Measurements from ENCODE around the gene AFG1L. TPM values are rescaled to one million over a fixed set of nuclear protein-coding genes. Genes with fewer than 3 reads are reported as not detected.
"Not testable (repeated sequence)": the region's sequence is repeated elsewhere in the genome, so short reads cannot be mapped to it uniquely, and the experiment has no call there.

The AFG1L gene
- total RNA-seq, 1 donor from 2014 or later = 13.3 TPM

GRCh38 chr6:108277831-108278230, 17.0 kb upstream of the AFG1L start:
- TF ChIP-seq, protein P1, sequence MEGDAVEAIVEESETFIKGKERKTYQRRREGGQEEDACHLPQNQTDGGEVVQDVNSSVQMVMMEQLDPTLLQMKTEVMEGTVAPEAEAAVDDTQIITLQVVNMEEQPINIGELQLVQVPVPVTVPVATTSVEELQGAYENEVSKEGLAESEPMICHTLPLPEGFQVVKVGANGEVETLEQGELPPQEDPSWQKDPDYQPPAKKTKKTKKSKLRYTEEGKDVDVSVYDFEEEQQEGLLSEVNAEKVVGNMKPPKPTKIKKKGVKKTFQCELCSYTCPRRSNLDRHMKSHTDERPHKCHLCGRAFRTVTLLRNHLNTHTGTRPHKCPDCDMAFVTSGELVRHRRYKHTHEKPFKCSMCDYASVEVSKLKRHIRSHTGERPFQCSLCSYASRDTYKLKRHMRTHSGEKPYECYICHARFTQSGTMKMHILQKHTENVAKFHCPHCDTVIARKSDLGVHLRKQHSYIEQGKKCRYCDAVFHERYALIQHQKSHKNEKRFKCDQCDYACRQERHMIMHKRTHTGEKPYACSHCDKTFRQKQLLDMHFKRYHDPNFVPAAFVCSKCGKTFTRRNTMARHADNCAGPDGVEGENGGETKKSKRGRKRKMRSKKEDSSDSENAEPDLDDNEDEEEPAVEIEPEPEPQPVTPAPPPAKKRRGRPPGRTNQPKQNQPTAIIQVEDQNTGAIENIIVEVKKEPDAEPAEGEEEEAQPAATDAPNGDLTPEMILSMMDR (IDR thresholded peaks at IDR 0.05; ENCODE audit: borderline replicate concordance) = no peak
- no peaks in the 10 kb centered on the region for H3K9me3 ChIP-seq (replicated peaks)
- H3K27ac ChIP-seq (replicated peaks) = no peak overlapping the region
- intact Hi-C loops (cut with micrococcal nuclease) = no loop called here
- no peak for DNase-seq
- no peak overlapping the region for H3K4me3 ChIP-seq
- no peaks in the 10 kb centered on the region for H3K27me3 ChIP-seq (ENCODE audit: low read depth)
- no peaks in the 10 kb centered on the region for H3K36me3 ChIP-seq
- no peaks in the 10 kb centered on the region for H3K4me1 ChIP-seq

DNA sequence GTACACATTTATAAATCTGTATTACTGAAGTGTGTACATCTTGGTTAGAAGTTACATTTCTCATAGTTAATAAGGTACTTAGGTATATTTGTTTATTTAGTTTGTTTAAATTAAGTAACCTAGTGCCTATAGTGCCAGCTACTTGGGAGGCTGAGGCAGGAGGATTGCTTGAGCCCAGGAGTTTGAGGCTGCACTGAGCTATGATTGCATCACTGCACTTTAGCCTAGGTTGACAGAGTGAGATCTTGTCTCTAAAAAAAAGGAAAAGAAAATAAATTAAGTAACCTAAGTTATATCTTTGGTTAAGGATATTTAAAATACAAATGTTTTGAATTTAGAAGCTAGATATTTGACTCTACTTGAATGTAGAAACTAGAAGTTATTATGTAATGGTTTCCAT, 9.5 kb upstream of the AFG1L start:
- Histone ChIP-seq H3K9me3 (replicated peaks) (no peaks in the 10 kb centered on the region), H3K4me3 (no peak overlapping the region), H3K27me3 (ENCODE audit: low read depth) (no peaks in the 10 kb centered on the region), H3K36me3 (no peaks in the 10 kb centered on the region), H3K27ac (replicated peaks) (no peak overlapping the region), H3K4me1 (no peaks in the 10 kb centered on the region)
- TF ChIP-seq, protein P1 (IDR thresholded peaks at IDR 0.05; ENCODE audit: borderline replicate concordance) = no peak
- no peak for DNase-seq
- intact Hi-C loops (cut with micrococcal nuclease) = no loop called here

GRCh38 chr6:108286366-108286765, 8.5 kb upstream of the AFG1L start:
- H3K27me3 ChIP-seq (ENCODE audit: low read depth) = no peaks in the 10 kb centered on the region
- H3K9me3 ChIP-seq (replicated peaks) = no peaks in the 10 kb centered on the region
- no peak for DNase-seq
- intact Hi-C loops (cut with micrococcal nuclease) = no loop called here
- no peaks in the 10 kb centered on the region for H3K4me1 ChIP-seq
- no peak overlapping the region for H3K27ac ChIP-seq (replicated peaks)
- no peaks in the 10 kb centered on the region for H3K36me3 ChIP-seq
- H3K4me3 ChIP-seq = no peak overlapping the region
- TF ChIP-seq, protein P1 (IDR thresholded peaks at IDR 0.05; ENCODE audit: borderline replicate concordance) = no peak

DNA sequence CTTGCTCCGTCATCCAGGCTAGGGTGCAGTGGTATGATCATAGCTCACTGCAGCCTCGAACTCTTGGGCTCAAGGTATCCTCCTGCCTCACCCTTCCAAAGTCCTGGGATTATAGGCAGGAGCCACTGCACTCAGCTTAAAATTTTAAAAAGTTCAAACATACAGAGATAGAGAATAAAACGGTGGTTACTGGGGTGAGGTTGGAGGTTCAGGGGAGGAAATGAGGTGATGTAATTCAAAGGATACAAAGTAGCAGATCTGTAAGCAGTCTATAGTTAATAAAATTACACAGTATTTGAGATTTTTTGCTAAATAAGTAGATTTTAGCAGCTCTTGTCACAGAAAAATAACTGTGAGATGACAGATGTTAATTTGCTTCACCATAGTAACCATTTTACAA, 7.5 kb upstream of the AFG1L start:
- Histone ChIP-seq H3K4me1 (no peaks in the 10 kb centered on the region), H3K27me3 (ENCODE audit: low read depth) (no peaks in the 10 kb centered on the region), H3K36me3 (no peaks in the 10 kb centered on the region), H3K4me3 (no peak overlapping the region), H3K27ac (replicated peaks) (no peak overlapping the region), H3K9me3 (replicated peaks) (no peaks in the 10 kb centered on the region)
- DNase-seq = no peak
- TF ChIP-seq, protein P1 (IDR thresholded peaks at IDR 0.05; ENCODE audit: borderline replicate concordance) = no peak
- intact Hi-C loops (cut with micrococcal nuclease) = no loop called here

DNA sequence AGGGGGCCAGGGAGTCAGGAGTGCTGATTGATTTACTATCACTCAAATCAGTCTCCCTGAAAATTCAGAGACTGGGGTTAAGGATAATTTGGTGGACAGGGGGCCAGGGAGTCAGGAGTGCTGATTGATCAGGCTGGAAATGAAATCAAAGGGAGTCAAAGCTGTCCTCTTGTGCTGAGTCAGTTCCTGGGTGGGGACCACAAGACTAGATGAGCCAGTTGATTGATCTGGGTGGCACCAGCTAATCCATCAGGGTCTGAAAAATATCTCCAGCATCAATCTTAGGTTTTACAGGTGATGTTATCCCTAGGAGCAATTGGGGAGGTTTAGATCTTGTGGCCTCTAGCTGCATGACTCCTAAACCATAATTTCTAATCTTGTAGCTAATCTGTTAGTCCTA, 6.1 kb upstream of the AFG1L start:
- H3K4me1 ChIP-seq = no peaks in the 10 kb centered on the region
- no peaks in the 10 kb centered on the region for H3K27me3 ChIP-seq (ENCODE audit: low read depth)
- no peak for DNase-seq
- no peak overlapping the region for H3K27ac ChIP-seq (replicated peaks)
- no peaks in the 10 kb centered on the region for H3K36me3 ChIP-seq
- no peak overlapping the region for H3K4me3 ChIP-seq
- H3K9me3 ChIP-seq (replicated peaks) = no peaks in the 10 kb centered on the region
- intact Hi-C loops (cut with micrococcal nuclease) = no loop called here
- TF ChIP-seq, protein P1 (IDR thresholded peaks at IDR 0.05; ENCODE audit: borderline replicate concordance) = no peak

- Histone ChIP-seq H3K27ac (replicated peaks) (no peak overlapping the region), H3K4me3 (no peak overlapping the region), H3K9me3 (replicated peaks) (no peaks in the 10 kb centered on the region), H3K4me1 (peaks cover 19% of the 10 kb centered on the region), H3K27me3 (ENCODE audit: low read depth) (no peaks in the 10 kb centered on the region), H3K36me3 (no peaks in the 10 kb centered on the region)
- no peak for DNase-seq
- intact Hi-C loops (cut with micrococcal nuclease) = no loop called here
- TF ChIP-seq, protein P1 (IDR thresholded peaks at IDR 0.05; ENCODE audit: borderline replicate concordance) = no peak
Measured at GRCh38 chr6:108291091-108291490, 3.8 kb upstream of the AFG1L start.

GRCh38 chr6:108292561-108292960, 2.3 kb upstream of the AFG1L start:
- H3K36me3 ChIP-seq; H3K4me3 ChIP-seq; H3K27me3 ChIP-seq (ENCODE audit: low read depth); H3K9me3 ChIP-seq (replicated peaks); DNase-seq; H3K27ac ChIP-seq (replicated peaks); intact Hi-C loops (cut with micrococcal nuclease): not testable (repeated sequence)
- peaks cover 22% of the 10 kb centered on the region for H3K4me1 ChIP-seq
